K562 (cell line): Measurements from ENCODE around the gene FGGY. TPM values are rescaled to one million over a fixed set of nuclear protein-coding genes. Genes with fewer than 3 reads are reported as not detected.

Experiments used
- ATAC-seq: fragments of 200-7000 bp; cut with Tn5 transposase; 3 replicates; pipeline ENCODE4 v1.9.1; 2020; ENCODE audit warnings: moderate library complexity
- BruUV-seq: library from RNA; stranded (reverse); fragments of 400-500 nt; replicated peaks from 2 replicates; lab custom pipeline; 2021; lab: Mats Ljungman, UMichigan
- CTCF ChIA-PET: fragments of 300-600 bp; formaldehyde crosslinking; extraction: SDS; loops from one replicate; lab custom pipeline; 2021; ENCODE audit warnings: low intra/inter-chr PET ratio; lab: Yijun Ruan, JAX
- POLR2A ChIA-PET: fragments of 300-600, 350-650 bp; sonication (Branson Sonifier 250); formaldehyde crosslinking; extraction: SDS; loops from one replicate; lab custom pipeline; 2021; ENCODE audit warnings: antibody characterized with exemption, inconsistent platforms; lab: Yijun Ruan, JAX
- DNase-seq, 4 experiments: peaks; one replicate each; pipeline versions ENCODE4 v3.0.0 to v3.0.0-alpha.2; 2011 to 2018; ENCODE audit warnings: low spot score in 3 of 4, mixed read lengths in 3 of 4; ENCODE audit errors: extremely low read depth in 1 of 4
- FAIRE-seq: peaks from 2 replicates; lab custom pipeline; 2011; peaks lifted over from hg19 to GRCh38; lab: Jason Lieb, UNC
- H2AFZ ChIP-seq: 2 replicates; pipeline ENCODE4 v1.6.0; 2011; ENCODE audit warnings: low read depth, low read length, control low read depth, inconsistent platforms
- H3K27ac ChIP-seq: fragments of 200-600 bp; 3 replicates; pipeline ENCODE4 v1.8.0; 2011; ENCODE audit warnings: low read depth, mild to moderate bottlenecking, control low read depth, inconsistent platforms, low read length, moderate library complexity, mixed read lengths; ENCODE audit errors: extremely low read depth
- H3K27me3 ChIP-seq, 2 experiments: fragments of 300-600 bp in 1 of 2; 2 replicates in 1 of 2; 3 replicates in 1 of 2; pipeline versions ENCODE4 v1.6.0 to v1.8.0; 2011; ENCODE audit warnings: inconsistent platforms in 2 of 2, low read length in 2 of 2, mild to moderate bottlenecking in 1 of 2, mixed read lengths in 1 of 2, moderate library complexity in 1 of 2; ENCODE audit not compliant: control insufficient read depth in 2 of 2, insufficient read depth in 2 of 2
- H3K36me3 ChIP-seq: fragments of 300-600 bp; 3 replicates; pipeline ENCODE4 v1.8.0; 2011; ENCODE audit warnings: mild to moderate bottlenecking, low read length, inconsistent platforms; ENCODE audit not compliant: control insufficient read depth, insufficient read depth
- H3K4me1 ChIP-seq, 2 experiments: fragments of 200-600 bp in 1 of 2; replicated peaks in 1 of 2; 2 replicates in 1 of 2; 3 replicates in 1 of 2; pipeline versions ENCODE4 v1.5.1 to v1.8.0; 2011; ENCODE audit warnings: inconsistent platforms in 2 of 2, low read length in 2 of 2, mild to moderate bottlenecking in 1 of 2, mixed read lengths in 1 of 2, moderate library complexity in 1 of 2; ENCODE audit not compliant: control insufficient read depth in 2 of 2, insufficient read depth in 2 of 2
- H3K4me2 ChIP-seq: 2 replicates; pipeline ENCODE4 v1.6.1; 2011; ENCODE audit warnings: low read length, control low read depth, inconsistent platforms, mixed read lengths; ENCODE audit not compliant: insufficient read depth
- H3K4me3 ChIP-seq: fragments of 200-600 bp; sonication (generic), shearing (Covaris generic); 2 replicates; pipeline ENCODE4 v1.5.1; 2016; ENCODE audit warnings: control low read depth, inconsistent platforms
- H3K79me2 ChIP-seq: fragments of 200-600 bp; 3 replicates; pipeline ENCODE4 v1.8.0; 2011; ENCODE audit warnings: low read length, inconsistent platforms; ENCODE audit not compliant: control insufficient read depth, insufficient read depth
- H3K9ac ChIP-seq, 2 experiments: 2 replicates each; pipeline versions ENCODE4 v1.6.0 to v1.6.1; 2011; ENCODE audit warnings: low read depth in 2 of 2, low read length in 2 of 2, control low read depth in 1 of 2, inconsistent platforms in 1 of 2, mild to moderate bottlenecking in 1 of 2, mixed read lengths in 1 of 2; ENCODE audit not compliant: insufficient read depth in 1 of 2
- H3K9me1 ChIP-seq: one replicate; pipeline ENCODE4 v1.6.0; 2011; ENCODE audit warnings: inconsistent platforms, mild to moderate bottlenecking, low read length, moderate library complexity; ENCODE audit not compliant: control insufficient read depth, insufficient read depth
- H3K9me3 ChIP-seq: replicated peaks from 2 replicates; pipeline ENCODE4 v1.5.1; 2011; ENCODE audit warnings: low read depth, low read length, inconsistent platforms; ENCODE audit not compliant: control insufficient read depth, insufficient read depth
- H4K20me1 ChIP-seq: replicated peaks from 2 replicates; pipeline ENCODE4 v1.6.1; 2011; ENCODE audit warnings: low read length, inconsistent platforms, mixed read lengths; ENCODE audit not compliant: control insufficient read depth, insufficient read depth
- ADNP ChIP-seq: fragments of 200-800 bp; sonication (Bioruptor generic); IDR thresholded peaks from 2 replicates; pipeline ENCODE4 v1.6.1; 2016; ENCODE audit warnings: missing genetic modification characterization, missing compliant biosample characterization
- DPF2 ChIP-seq: fragments of 450-650 bp; IDR thresholded peaks from 2 replicates; pipeline ENCODE4 v1.6.1; 2016
- E2F4 ChIP-seq: sonication (generic); formaldehyde crosslinking; IDR thresholded peaks from 2 replicates; pipeline ENCODE4 v1.8.0; 2022; ENCODE audit warnings: mild to moderate bottlenecking, low read depth, missing genetic modification reagents
- FOSL1 ChIP-seq: fragments of 200-800 bp; sonication (Bioruptor generic); conservative IDR thresholded peaks from 2 replicates; pipeline ENCODE4 v1.6.1; 2016; ENCODE audit warnings: missing genetic modification characterization, missing compliant biosample characterization
- IRF2 ChIP-seq: sonication (generic); formaldehyde crosslinking; IDR thresholded peaks from 2 replicates; pipeline ENCODE4 v1.8.1; 2022; ENCODE audit warnings: mild to moderate bottlenecking, missing genetic modification reagents
- MAZ ChIP-seq, 2 experiments: fragments of 450-650 bp in 1 of 2; sonication (generic) in 1 of 2; formaldehyde crosslinking; IDR thresholded peaks in 1 of 2; conservative IDR thresholded peaks in 1 of 2; 2 replicates each; pipeline versions ENCODE4 v1.4.0 to v1.5.0; 2020; ENCODE audit warnings: mild to moderate bottlenecking in 1 of 2, missing genetic modification reagents in 1 of 2
- MEIS2 ChIP-seq: fragments of 450-650 bp; IDR thresholded peaks from 2 replicates; pipeline ENCODE4 v1.6.1; 2014; ENCODE audit warnings: mild to moderate bottlenecking; ENCODE audit not compliant: partially characterized antibody
- NCOA1 ChIP-seq: fragments of 450-650 bp; IDR thresholded peaks from 2 replicates; pipeline ENCODE4 v1.6.1; 2016; ENCODE audit warnings: low read depth
- PCBP1 ChIP-seq: fragments of 200-400 bp; formaldehyde crosslinking; IDR thresholded peaks from 2 replicates; pipeline ENCODE4 v1.6.1; 2018; ENCODE audit warnings: mild to moderate bottlenecking, low read depth, low read length; ENCODE audit not compliant: poor library complexity, severe bottlenecking
- RAD21 ChIP-seq, 2 experiments: fragments of 250-450 bp in 1 of 2; fragments of 450-650 bp in 1 of 2; sonication (Bioruptor Pico) in 1 of 2; formaldehyde crosslinking in 1 of 2; IDR thresholded peaks in 1 of 2; conservative IDR thresholded peaks in 1 of 2; 2 replicates each; pipeline versions ENCODE4 v1.4.0 to v1.8.0; 2020 to 2022; ENCODE audit warnings: mild to moderate bottlenecking in 2 of 2, moderate library complexity in 1 of 2
- RCOR1 ChIP-seq, 2 experiments: IDR thresholded peaks; 2 replicates each; pipeline ENCODE4 v1.6.1; 2012; ENCODE audit warnings: low read depth in 2 of 2, low read length in 2 of 2, borderline replicate concordance in 1 of 2, improper control_type of control experiment in 1 of 2
- SMARCA4 ChIP-seq: fragments of 450-650 bp; IDR thresholded peaks from 2 replicates; pipeline ENCODE4 v1.6.1; 2016
- TEAD4 ChIP-seq, 2 experiments: sonication (generic) in 1 of 2; formaldehyde crosslinking in 1 of 2; IDR thresholded peaks; 2 replicates each; pipeline versions ENCODE4 v1.6.1 to v1.8.0; 2012 to 2022; ENCODE audit warnings: borderline replicate concordance in 1 of 2, inconsistent platforms in 1 of 2, low read length in 1 of 2, mild to moderate bottlenecking in 1 of 2, missing genetic modification reagents in 1 of 2
- TRIM24 ChIP-seq, 2 experiments: fragments of 450-650 bp; IDR thresholded peaks; 2 replicates each; pipeline ENCODE4 v1.6.1; 2016
- ZNF3 ChIP-seq: fragments of 250-450 bp; sonication (Bioruptor Pico); IDR thresholded peaks from 2 replicates; pipeline ENCODE4 v1.5.0; 2021; ENCODE audit warnings: mild to moderate bottlenecking, moderate library complexity
- WGBS: fragments of 100-300 bp; shearing (Covaris generic); methylation state at CpG from one replicate; pipeline ENCODE4 v1.1.6; 2016; ENCODE audit warnings: low coverage, mixed read lengths; ENCODE audit not compliant: insufficient coverage; ENCODE audit errors: missing lambda C conversion rate; 5-methylcytosine and 5-hydroxymethylcytosine counted together
- in situ Hi-C: fragments of 300-500 bp; cut with MboI; formaldehyde crosslinking; loops from 4 replicates; pipeline ENCODE4 v1.15.0; 2018; ENCODE audit warnings: inconsistent platforms, mixed read lengths
- intact Hi-C: fragments of 100-400 bp; cut with micrococcal nuclease; formaldehyde crosslinking; loops from 2 replicates; pipeline ENCODE4 v1.14.2; 2022
- polyA plus RNA-seq, 8 experiments: library from polyadenylated mRNA; depleted of rRNA in 4 of 8; stranded (reverse) in 5 of 8; unstranded in 3 of 8; fragments of >200 nt; fragmentation: Nextera tagmentation in 2 of 8; fragmentation: Illumina TruSeq in 1 of 8; extraction: Ambion mirVana in 2 of 8; extraction: Trizol in 1 of 8; gene quantifications; 2 replicates each; pipeline versions ENCODE4 v1.2.1 to v1.2.3, GENCODE V29; 2011 to 2014; ENCODE audit warnings: inconsistent platforms in 1 of 8, missing spikeins in 1 of 8
- total RNA-seq, 7 experiments: library from RNA; depleted of rRNA in 6 of 7; stranded (reverse); fragments of >200 nt in 6 of 7; fragmentation: Illumina TruSeq in 2 of 7; extraction: Trizol in 2 of 7; gene quantifications; 2 replicates each; pipeline versions ENCODE4 v1.2.1 to v1.2.3, GENCODE V29; 2011 to 2021; ENCODE audit warnings: low replicate concordance in 1 of 7

The FGGY gene
- total and polyA plus RNA-seq, 9 of the 15 experiments (the other 6 are each of a cell fraction or from before 2014, with no cell fraction given) = 9.7 to 19.2 (median 12.6) TPM

GRCh38 chr1:59394706-59395425 lies 98.0 kb downstream of the FGGY start:
- no peaks in the 10 kb centered on the region for H3K27me3 ChIP-seq
- in situ Hi-C loops (no loop called here), intact Hi-C loops (no loop called here)
- DNase-seq (peak in 1 of 4 experiments; percentile 23), FAIRE-seq (no peak), ATAC-seq (no peak)
- no peaks in the 10 kb centered on the region for H3K36me3 ChIP-seq
- POLR2A ChIA-PET = interaction anchor here (0.6 kb wide), 1 partner anchor 855 kb away, joined by 3 read pairs; no protein-coding TSS in a partner anchor
- peaks cover 0 to 39% of the 10 kb centered on the region in 2 experiments; a peak in 3 of 5 replicates for H3K4me1 ChIP-seq
- no peaks in the 10 kb centered on the region for H3K9me1 ChIP-seq
- H3K27ac ChIP-seq = no peak overlapping the region
- H3K4me3 ChIP-seq = no peak overlapping the region
- no TSS peak for BruUV-seq
- H2AFZ ChIP-seq = no peak overlapping the region
- no peak overlapping the region for H3K9ac ChIP-seq
- H3K79me2 ChIP-seq = no peaks in the 10 kb centered on the region
- 16% methylated on average over 6 of the region's 6 CpGs for WGBS
- no peak overlapping the region for H3K4me2 ChIP-seq
- CTCF ChIA-PET = interaction anchor here (0.6 kb wide), 1 partner anchor 305 kb away, joined by 4 read pairs; no protein-coding TSS in a partner anchor
- H3K9me3 ChIP-seq = no peaks in the 10 kb centered on the region
- no peak for TF ChIP-seq SMARCA4
- TF ChIP-seq ADNP = no peak
- TF ChIP-seq MEIS2 = peak; percentile 16
- no peak for TF ChIP-seq PCBP1
- no peak for TF ChIP-seq IRF2 (CRISPR knock-in tag)
- no peaks in the 10 kb centered on the region for H4K20me1 ChIP-seq

- H3K4me1 ChIP-seq = peaks cover 0 to 36% of the 10 kb centered on the region in 2 experiments; a peak in 3 of 5 replicates
- no peak overlapping the region for H3K9ac ChIP-seq
- H3K9me3 ChIP-seq = no peaks in the 10 kb centered on the region
- no peaks in the 10 kb centered on the region for H3K79me2 ChIP-seq
- CTCF ChIA-PET = no interaction called here
- H3K9me1 ChIP-seq = no peaks in the 10 kb centered on the region
- H3K4me2 ChIP-seq = no peak overlapping the region
- no peak overlapping the region for H3K4me3 ChIP-seq
- in situ Hi-C loops (no loop called here), intact Hi-C loops (no loop called here)
- POLR2A ChIA-PET = no interaction called here
- H3K27me3 ChIP-seq = no peaks in the 10 kb centered on the region
- no TSS peak for BruUV-seq
- no peak overlapping the region for H3K27ac ChIP-seq
- 0% methylated on average over 1 of the region's 1 CpG for WGBS
- H3K36me3 ChIP-seq = no peaks in the 10 kb centered on the region
- DNase-seq (peak in 2 of 4 experiments; percentile 19 to 52), FAIRE-seq (peak; percentile 48), ATAC-seq (peak; percentile 55; the same call in 1 of the 3 replicates)
- H2AFZ ChIP-seq = no peak overlapping the region
- no peaks in the 10 kb centered on the region for H4K20me1 ChIP-seq
- TF ChIP-seq DPF2 (peak; percentile 45; the same call in 1 of the 2 replicates), MAZ (CRISPR knock-in tag; conservative IDR thresholded peaks at IDR 0.05 in 1 of 2, IDR thresholded peaks at IDR 0.05 in 1 of 2) (no peak), TEAD4 (IDR thresholded peaks at IDR 0.05; ENCODE audit: low read length) (peak; percentile 19; the same call in 1 of the 2 replicates), TEAD4 (CRISPR knock-in tag; IDR thresholded peaks at IDR 0.05; ENCODE audit: borderline replicate concordance) (no peak), RAD21 (CRISPR knock-in tag; conservative IDR thresholded peaks at IDR 0.05 in 1 of 2, IDR thresholded peaks at IDR 0.05 in 1 of 2) (peak in 1 of 2 experiments; percentile 5; a peak in 1 of 4 replicates), NCOA1 (no peak), ZNF3 (no peak), E2F4 (CRISPR knock-in tag) (no peak), RCOR1 (IDR thresholded peaks at IDR 0.05; ENCODE audit: borderline replicate concordance in 1 of 2, low read depth in 2 of 2, low read length in 2 of 2) (peak in 1 of 2 experiments; percentile 96; a peak in 2 of 4 replicates), TRIM24 (IDR thresholded peaks at IDR 0.05) (no peak), FOSL1 (tag) (no peak)
These were observed 99.5 kb downstream of the FGGY start for GRCh38 chr1:59396387-59396786.
